MM.1S (cell line): Measurements from ENCODE around the gene CNTN6.

ENCODE experiments used
- DNase-seq: peaks from one replicate; pipeline ENCODE4 v3.0.0-alpha.2; 2015
- H2AFZ ChIP-seq: fragments of 300-600 bp; sonication (generic); 2 replicates; pipeline ENCODE4 v1.6.0; 2016; ENCODE audit warnings: antibody characterized with exemption, low read length
- H3F3A ChIP-seq: fragments of 300-600 bp; sonication (generic); 2 replicates; pipeline ENCODE4 v1.6.1; 2016; ENCODE audit warnings: mild to moderate bottlenecking, antibody characterized with exemption, low read length, moderate library complexity, mixed read lengths; ENCODE audit not compliant: insufficient read depth
- H3K27ac ChIP-seq: fragments of 300-600 bp; sonication (generic); 2 replicates; pipeline ENCODE4 v1.5.1; 2016; ENCODE audit warnings: mild to moderate bottlenecking, low read length
- H3K27me3 ChIP-seq: fragments of 300-600 bp; sonication (generic); replicated peaks from 2 replicates; pipeline ENCODE4 v1.6.0; 2016; ENCODE audit warnings: low read length; ENCODE audit not compliant: insufficient read depth
- H3K36me3 ChIP-seq: fragments of 300-600 bp; sonication (generic); replicated peaks from 2 replicates; pipeline ENCODE4 v1.6.1; 2016; ENCODE audit warnings: mild to moderate bottlenecking, low read length, mixed read lengths; ENCODE audit not compliant: insufficient read depth
- H3K4me1 ChIP-seq: fragments of 300-600 bp; sonication (generic); 2 replicates; pipeline ENCODE4 v1.6.1; 2016; ENCODE audit warnings: low read length, mixed read lengths
- H3K4me2 ChIP-seq: fragments of 300-600 bp; sonication (generic); 2 replicates; pipeline ENCODE4 v1.6.0; 2016; ENCODE audit warnings: low read depth, low read length
- H3K4me3 ChIP-seq: fragments of 300-600 bp; sonication (generic); 2 replicates; pipeline ENCODE4 v1.5.1; 2016; ENCODE audit warnings: low read length, mixed read lengths
- H3K79me2 ChIP-seq: fragments of 300-600 bp; sonication (generic); 2 replicates; pipeline ENCODE4 v1.6.1; 2016; ENCODE audit warnings: mixed run types, low read length, mixed read lengths
- H3K9ac ChIP-seq: fragments of 300-600 bp; sonication (generic); 2 replicates; pipeline ENCODE4 v1.6.1; 2016; ENCODE audit warnings: low read length, mixed read lengths
- H3K9me2 ChIP-seq: fragments of 300-600 bp; sonication (generic); replicated peaks from 2 replicates; pipeline ENCODE4 v1.6.1; 2016; ENCODE audit warnings: mild to moderate bottlenecking, low read length, mixed read lengths; ENCODE audit not compliant: insufficient read depth
- H3K9me3 ChIP-seq: fragments of 300-600 bp; sonication (generic); replicated peaks from 2 replicates; pipeline ENCODE4 v1.6.1; 2016; ENCODE audit warnings: mild to moderate bottlenecking, low read length, mixed read lengths; ENCODE audit not compliant: insufficient read depth
- H4K20me1 ChIP-seq: fragments of 300-600 bp; sonication (generic); 2 replicates; pipeline ENCODE4 v1.6.1; 2016; ENCODE audit warnings: mild to moderate bottlenecking, low read length, moderate library complexity, mixed read lengths; ENCODE audit not compliant: insufficient read depth
- CTCF ChIP-seq: fragments of 300-600 bp; sonication (generic); IDR thresholded peaks from 2 replicates; pipeline ENCODE4 v1.5.1; 2016; ENCODE audit warnings: antibody characterized with exemption, low read length, mixed read lengths
- EZH2 ChIP-seq: fragments of 300-600 bp; sonication (generic); optimal IDR thresholded peaks from 2 replicates; pipeline ENCODE3; 2017; ENCODE audit warnings: low read depth, mild to moderate bottlenecking, antibody characterized with exemption, low read length, mixed read lengths
- EZH2phosphoT487 ChIP-seq: fragments of 300-600 bp; sonication (generic); IDR thresholded peaks from 2 replicates; pipeline ENCODE4 v1.6.1; 2018; ENCODE audit warnings: antibody characterized with exemption, low read length

The CNTN6 gene

GRCh38 chr3:1448443-1448842 is 355.6 kb downstream of the CNTN6 start:
- H3F3A ChIP-seq = no peaks in the 10 kb centered on the region
- H2AFZ ChIP-seq = no peak overlapping the region
- no peak overlapping the region for H3K4me3 ChIP-seq
- no peaks in the 10 kb centered on the region for H3K36me3 ChIP-seq
- no peaks in the 10 kb centered on the region for H3K79me2 ChIP-seq
- no peak for DNase-seq
- H3K27me3 ChIP-seq = no peaks in the 10 kb centered on the region
- no peaks in the 10 kb centered on the region for H3K9me3 ChIP-seq
- no peaks in the 10 kb centered on the region for H3K4me1 ChIP-seq
- H3K27ac ChIP-seq = no peak overlapping the region
- no peak overlapping the region for H3K4me2 ChIP-seq
- no peaks in the 10 kb centered on the region for H4K20me1 ChIP-seq
- no peaks in the 10 kb centered on the region for H3K9me2 ChIP-seq
- TF ChIP-seq EZH2phosphoT487 (no peak), EZH2 (no peak), CTCF (no peak)
- no peak overlapping the region for H3K9ac ChIP-seq
